Ascending aorta (tissue), 2 donors: Measurements from ENCODE around the gene GRM7. TPM values are rescaled to one million over a fixed set of nuclear protein-coding genes. Genes with fewer than 3 reads are reported as not detected.

Source experiments
- DNase-seq, 2 donors: peaks; one replicate each; pipeline ENCODE4 v3.0.0-alpha.2; 2019; ENCODE audit warnings: low spot score in 2 of 2
- H3K27ac ChIP-seq, 2 donors: fragments of 200-600 bp; sonication (generic); one replicate each; pipeline ENCODE4 v1.5.1; 2016 to 2017; ENCODE audit warnings: mild to moderate bottlenecking in 1 of 2
- H3K27me3 ChIP-seq: fragments of 200-600 bp; sonication (generic); one replicate; pipeline ENCODE4 v1.5.1; 2017
- H3K36me3 ChIP-seq, 2 donors: fragments of 200-600 bp; sonication (generic); one replicate each; pipeline ENCODE4 v1.5.1; 2016
- H3K4me1 ChIP-seq, 2 donors: fragments of 200-600 bp; sonication (generic); one replicate each; pipeline ENCODE4 v1.5.1; 2016 to 2017; ENCODE audit warnings: mild to moderate bottlenecking in 1 of 2
- H3K4me3 ChIP-seq, 2 donors: fragments of 200-600 bp; sonication (generic); one replicate each; pipeline ENCODE4 v1.5.1; 2016 to 2017; ENCODE audit warnings: mild to moderate bottlenecking in 1 of 2
- H3K9me3 ChIP-seq, 2 donors: fragments of 200-600 bp; sonication (generic); one replicate each; pipeline ENCODE4 v1.5.1; 2016
- intact Hi-C: fragments of 100-400 bp; cut with DNase I; formaldehyde crosslinking; loops from one replicate; pipeline ENCODE4 v1.15.1; 2023
- total RNA-seq: library from RNA; depleted of rRNA; stranded (reverse); fragments of >200 nt; gene quantifications from one replicate; pipeline ENCODE4 v1.1.0, GENCODE V29; 2016
- TF ChIP-seq, protein P1 (sequence below), 3 experiments: fragments of 200-600 bp in 2 of 3; fragments of 450-650 bp in 1 of 3; sonication (generic) in 2 of 3; IDR thresholded peaks; one replicate each; pipeline ENCODE4 v1.5.1; 2016 to 2019; ENCODE audit warnings: antibody characterized with exemption in 3 of 3, mild to moderate bottlenecking in 1 of 3, moderate library complexity in 1 of 3

GRM7 gene
- total RNA-seq, 1 donor from 2014 or later = 4.8 TPM

DNA sequence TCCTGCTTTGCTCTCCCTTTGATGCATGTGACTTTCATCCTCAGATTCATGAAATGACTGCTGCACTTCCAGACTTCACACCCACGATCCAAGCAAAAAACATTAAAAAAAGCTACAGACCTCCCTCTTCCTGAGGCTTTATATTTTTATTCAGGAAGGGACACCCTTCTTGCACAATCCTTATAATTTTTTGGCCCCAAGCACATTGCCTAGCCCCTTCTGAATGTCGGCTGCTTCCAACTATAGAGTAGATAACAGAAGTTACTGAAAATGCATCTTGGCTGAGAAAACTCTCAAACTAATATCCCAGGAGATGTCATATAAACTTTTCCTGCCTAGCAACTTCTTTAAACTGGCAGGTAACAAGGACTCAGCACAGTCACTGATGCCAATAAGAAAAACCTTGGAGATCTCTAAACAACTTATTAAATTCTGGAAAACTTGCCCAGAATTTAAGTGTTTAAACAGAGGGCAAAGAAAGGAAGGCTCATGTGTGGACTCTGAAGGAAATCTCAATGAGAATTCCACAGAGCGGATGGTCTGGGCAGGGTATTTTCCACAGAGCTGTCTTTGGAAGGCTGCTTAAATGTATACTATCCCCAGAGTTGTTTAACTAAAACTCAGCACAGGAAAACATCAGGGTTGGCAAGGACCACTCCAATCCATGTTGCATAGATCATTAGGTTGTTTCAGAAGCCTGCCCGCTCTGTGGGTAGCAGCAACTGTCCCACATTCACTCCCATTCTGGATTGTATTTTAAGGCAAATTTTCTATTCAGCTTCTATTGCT lies 893.9 kb downstream of the GRM7 start:
- no peaks in the 10 kb centered on the region for H3K4me1 ChIP-seq
- intact Hi-C loops = no loop called here
- no peaks in the 10 kb centered on the region for H3K9me3 ChIP-seq
- H3K27me3 ChIP-seq = no peaks in the 10 kb centered on the region
- H3K27ac ChIP-seq = no peak overlapping the region
- TF ChIP-seq, protein P1, sequence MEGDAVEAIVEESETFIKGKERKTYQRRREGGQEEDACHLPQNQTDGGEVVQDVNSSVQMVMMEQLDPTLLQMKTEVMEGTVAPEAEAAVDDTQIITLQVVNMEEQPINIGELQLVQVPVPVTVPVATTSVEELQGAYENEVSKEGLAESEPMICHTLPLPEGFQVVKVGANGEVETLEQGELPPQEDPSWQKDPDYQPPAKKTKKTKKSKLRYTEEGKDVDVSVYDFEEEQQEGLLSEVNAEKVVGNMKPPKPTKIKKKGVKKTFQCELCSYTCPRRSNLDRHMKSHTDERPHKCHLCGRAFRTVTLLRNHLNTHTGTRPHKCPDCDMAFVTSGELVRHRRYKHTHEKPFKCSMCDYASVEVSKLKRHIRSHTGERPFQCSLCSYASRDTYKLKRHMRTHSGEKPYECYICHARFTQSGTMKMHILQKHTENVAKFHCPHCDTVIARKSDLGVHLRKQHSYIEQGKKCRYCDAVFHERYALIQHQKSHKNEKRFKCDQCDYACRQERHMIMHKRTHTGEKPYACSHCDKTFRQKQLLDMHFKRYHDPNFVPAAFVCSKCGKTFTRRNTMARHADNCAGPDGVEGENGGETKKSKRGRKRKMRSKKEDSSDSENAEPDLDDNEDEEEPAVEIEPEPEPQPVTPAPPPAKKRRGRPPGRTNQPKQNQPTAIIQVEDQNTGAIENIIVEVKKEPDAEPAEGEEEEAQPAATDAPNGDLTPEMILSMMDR (IDR thresholded peaks at IDR 0.05) = no peak
- no peaks in the 10 kb centered on the region for H3K36me3 ChIP-seq
- DNase-seq = no peak
- no peak overlapping the region for H3K4me3 ChIP-seq

DNA sequence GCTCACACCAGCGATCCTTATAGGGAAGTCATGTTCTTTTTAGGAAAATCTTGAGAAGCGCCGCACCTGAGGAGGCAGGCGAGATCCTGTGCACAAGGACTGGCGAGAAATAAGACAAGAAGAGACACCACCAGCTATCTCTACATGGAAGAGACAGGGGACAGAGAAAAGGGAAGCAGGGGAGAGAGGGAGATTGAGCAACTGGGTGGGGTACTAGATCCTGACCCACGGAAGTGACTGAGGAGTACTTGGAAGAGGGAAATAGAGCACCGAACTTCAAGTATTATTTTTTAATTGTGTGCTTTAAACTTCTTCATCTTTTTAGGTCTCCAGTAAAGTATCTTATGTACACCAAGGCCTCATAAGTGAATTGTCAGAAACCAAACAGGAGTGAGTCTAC lies 898.7 kb downstream of the GRM7 start:
- Histone ChIP-seq H3K9me3 (no peaks in the 10 kb centered on the region), H3K27ac (no peak overlapping the region), H3K4me3 (no peak overlapping the region), H3K27me3 (no peaks in the 10 kb centered on the region), H3K4me1 (no peaks in the 10 kb centered on the region), H3K36me3 (no peaks in the 10 kb centered on the region)
- DNase-seq = no peak
- TF ChIP-seq, protein P1 (IDR thresholded peaks at IDR 0.05) = no peak
- intact Hi-C loops = no loop called here

DNA sequence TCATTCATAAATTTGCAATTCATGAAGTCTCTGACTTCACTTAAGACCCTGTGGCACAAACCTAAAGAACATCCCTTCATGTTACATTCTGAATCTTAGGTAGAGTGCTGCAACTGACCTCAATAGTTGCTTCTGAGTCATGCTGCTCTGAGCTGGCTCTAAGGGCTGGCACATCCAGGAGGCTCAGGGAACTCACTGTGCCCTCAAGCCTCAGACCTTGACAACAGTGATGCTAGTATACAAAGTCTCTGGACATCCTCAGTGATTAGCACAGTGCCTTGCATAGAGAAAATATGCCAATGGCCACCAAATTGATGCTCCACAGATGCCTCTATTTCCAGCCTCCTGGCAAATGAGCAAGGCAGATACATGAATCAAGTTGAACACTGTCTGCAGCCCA lies 899.8 kb downstream of the GRM7 start:
- no peaks in the 10 kb centered on the region for H3K36me3 ChIP-seq
- no peaks in the 10 kb centered on the region for H3K9me3 ChIP-seq
- no peaks in the 10 kb centered on the region for H3K27me3 ChIP-seq
- H3K4me3 ChIP-seq = no peak overlapping the region
- no peak overlapping the region for H3K27ac ChIP-seq
- intact Hi-C loops = no loop called here
- TF ChIP-seq, protein P1 (IDR thresholded peaks at IDR 0.05) = no peak
- no peaks in the 10 kb centered on the region for H3K4me1 ChIP-seq
- DNase-seq = no peak

DNA sequence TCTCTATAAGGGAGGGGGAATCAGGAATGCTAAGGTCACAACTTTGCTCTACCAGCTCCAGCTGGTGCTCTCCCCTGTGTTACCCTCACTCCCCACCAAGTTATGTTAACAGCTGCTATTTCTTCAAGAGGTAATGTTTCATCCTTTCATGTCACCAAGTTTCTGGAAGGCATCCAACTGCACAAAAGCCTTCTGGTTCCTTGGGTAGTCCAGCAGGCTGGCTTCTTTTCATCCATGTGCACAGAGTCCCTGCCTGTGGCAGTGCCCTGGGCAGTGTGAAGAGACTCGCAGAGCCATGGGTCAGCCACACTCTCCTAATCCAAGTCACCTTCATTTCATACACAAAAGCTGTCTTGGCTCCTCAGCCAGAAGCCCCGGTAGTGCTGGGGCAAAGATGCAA lies 903.2 kb downstream of the GRM7 start:
- Histone ChIP-seq H3K9me3 (no peaks in the 10 kb centered on the region), H3K36me3 (no peaks in the 10 kb centered on the region), H3K4me3 (no peak overlapping the region), H3K27me3 (no peaks in the 10 kb centered on the region), H3K4me1 (no peaks in the 10 kb centered on the region), H3K27ac (no peak overlapping the region)
- no peak for DNase-seq
- intact Hi-C loops = no loop called here
- TF ChIP-seq, protein P1 (IDR thresholded peaks at IDR 0.05) = no peak

DNA sequence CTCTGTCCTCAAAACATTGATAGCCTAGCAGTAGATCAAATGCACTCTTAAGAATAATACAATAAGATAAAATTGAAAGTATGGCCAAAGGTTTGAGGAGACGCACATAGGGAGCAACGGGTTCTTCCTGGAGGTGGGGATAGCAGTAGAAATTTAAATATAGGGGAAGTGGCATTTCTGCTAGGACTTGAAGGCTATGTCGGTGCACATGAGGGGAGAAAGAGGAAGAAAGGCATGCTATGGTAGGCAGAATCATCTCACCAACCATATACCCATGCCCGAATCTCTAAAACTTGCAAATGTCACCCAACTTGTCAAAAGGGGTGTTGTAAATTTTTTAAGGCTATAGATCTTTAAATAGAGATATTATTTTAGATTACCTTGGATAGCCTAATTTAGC lies 905.6 kb downstream of the GRM7 start:
- no peaks in the 10 kb centered on the region for H3K36me3 ChIP-seq
- H3K9me3 ChIP-seq = no peaks in the 10 kb centered on the region
- no peaks in the 10 kb centered on the region for H3K27me3 ChIP-seq
- TF ChIP-seq, protein P1 (IDR thresholded peaks at IDR 0.05) = no peak
- intact Hi-C loops = no loop called here
- DNase-seq = no peak
- no peak overlapping the region for H3K4me3 ChIP-seq
- no peak overlapping the region for H3K27ac ChIP-seq
- H3K4me1 ChIP-seq = no peaks in the 10 kb centered on the region
